Right atrium auricular region (tissue), 2 donors: ENCODE results near the gene MYH10. TPM values are rescaled to one million over a fixed set of nuclear protein-coding genes. Genes with fewer than 3 reads are reported as not detected.

Experiments used
- DNase-seq: peaks from one replicate; pipeline ENCODE4 v3.0.0-alpha.2; 2019; ENCODE audit warnings: low spot score
- H3K27ac ChIP-seq, 2 donors: fragments of 200-600 bp; sonication (generic); 1 replicate in 1 of 2; 2 replicates in 1 of 2; pipeline ENCODE4 v1.5.1; 2016 to 2019
- H3K27me3 ChIP-seq, 2 donors: fragments of 200-600 bp; sonication (generic); one replicate each; pipeline versions ENCODE4 v1.5.1 to v1.6.0; 2017 to 2019
- H3K36me3 ChIP-seq: fragments of 200-600 bp; sonication (generic); one replicate; pipeline ENCODE4 v1.5.1; 2016
- H3K4me1 ChIP-seq, 2 donors: fragments of 200-600 bp; sonication (generic); one replicate each; pipeline versions ENCODE4 v1.5.1 to v1.6.0; 2017 to 2019
- H3K4me3 ChIP-seq, 2 donors: fragments of 200-600 bp; sonication (generic); 1 replicate in 1 of 2; 2 replicates in 1 of 2; pipeline ENCODE4 v1.5.1; 2017 to 2019; ENCODE audit warnings: mild to moderate bottlenecking in 1 of 2, moderate library complexity in 1 of 2
- H3K9me3 ChIP-seq, 2 donors: fragments of 200-600 bp; sonication (generic); one replicate each; pipeline ENCODE4 v1.5.1; 2019
- CTCF ChIP-seq, 2 donors: fragments of 200-600 bp; sonication (generic); IDR thresholded peaks; one replicate each; pipeline ENCODE4 v1.5.1; 2019; ENCODE audit warnings: antibody characterized with exemption in 2 of 2
- total RNA-seq, 2 donors: library from RNA; depleted of rRNA; stranded (reverse); fragments of >200 nt; gene quantifications; one replicate each; pipeline ENCODE4 v1.1.0, GENCODE V29; 2016

MYH10 gene
- total RNA-seq, 2 donors from 2014 or later: 48.9 to 49.1 TPM

GRCh38 chr17:8588877-8589554 is 41.5 kb downstream of the MYH10 start:
- Histone ChIP-seq H3K4me3 (no peak overlapping the region), H3K9me3 (no peaks in the 10 kb centered on the region), H3K27ac (no peak overlapping the region), H3K36me3 (no peaks in the 10 kb centered on the region), H3K4me1 (peaks cover 0 to 5% of the 10 kb centered on the region in 2 donors), H3K27me3 (no peaks in the 10 kb centered on the region)
- TF ChIP-seq CTCF (IDR thresholded peaks at IDR 0.05): no peak
- no peak for DNase-seq

- Histone ChIP-seq H3K4me1 (peaks cover 0 to 6% of the 10 kb centered on the region in 2 donors), H3K9me3 (no peaks in the 10 kb centered on the region), H3K27ac (no peak overlapping the region), H3K36me3 (no peaks in the 10 kb centered on the region), H3K4me3 (no peak overlapping the region), H3K27me3 (no peaks in the 10 kb centered on the region)
- TF ChIP-seq CTCF (IDR thresholded peaks at IDR 0.05): no peak
- DNase-seq: no peak
Measured at GRCh38 chr17:8586766-8587165, 43.8 kb downstream of the MYH10 start.

- H3K27ac ChIP-seq: no peak overlapping the region
Measured at GRCh38 chr17:8585911-8586310, 44.6 kb downstream of the MYH10 start.

GRCh38 chr17:8583954-8584353 is 46.6 kb downstream of the MYH10 start:
- Histone ChIP-seq H3K36me3 (no peaks in the 10 kb centered on the region), H3K27ac (no peak overlapping the region)

More at GRCh38 chr17:8585911-8586310, 44.6 kb downstream of the MYH10 start:
- H3K9me3 ChIP-seq: no peaks in the 10 kb centered on the region
- no peak for DNase-seq
- no peak for TF ChIP-seq CTCF (IDR thresholded peaks at IDR 0.05)
- H3K4me3 ChIP-seq: no peak overlapping the region
- H3K27me3 ChIP-seq: no peaks in the 10 kb centered on the region
- peaks cover 0 to 11% of the 10 kb centered on the region in 2 donors for H3K4me1 ChIP-seq
- no peaks in the 10 kb centered on the region for H3K36me3 ChIP-seq

GRCh38 chr17:8580952-8581658 is 49.4 kb downstream of the MYH10 start:
- DNase-seq: no peak
- no peaks in the 10 kb centered on the region for H3K27me3 ChIP-seq
- H3K36me3 ChIP-seq: peaks cover 4% of the 10 kb centered on the region
- no peak overlapping the region for H3K27ac ChIP-seq
- H3K4me1 ChIP-seq: peaks cover 0 to 12% of the 10 kb centered on the region in 2 donors
- H3K9me3 ChIP-seq: no peaks in the 10 kb centered on the region
- no peak for TF ChIP-seq CTCF (IDR thresholded peaks at IDR 0.05)
- H3K4me3 ChIP-seq: no peak overlapping the region

More at GRCh38 chr17:8583954-8584353, 46.6 kb downstream of the MYH10 start:
- Histone ChIP-seq H3K27me3 (no peaks in the 10 kb centered on the region), H3K4me1 (peaks cover 0 to 12% of the 10 kb centered on the region in 2 donors), H3K4me3 (no peak overlapping the region), H3K9me3 (no peaks in the 10 kb centered on the region)
- no peak for DNase-seq
- no peak for TF ChIP-seq CTCF (IDR thresholded peaks at IDR 0.05)
